ENCODE results near the gene TSFM.

DNA sequence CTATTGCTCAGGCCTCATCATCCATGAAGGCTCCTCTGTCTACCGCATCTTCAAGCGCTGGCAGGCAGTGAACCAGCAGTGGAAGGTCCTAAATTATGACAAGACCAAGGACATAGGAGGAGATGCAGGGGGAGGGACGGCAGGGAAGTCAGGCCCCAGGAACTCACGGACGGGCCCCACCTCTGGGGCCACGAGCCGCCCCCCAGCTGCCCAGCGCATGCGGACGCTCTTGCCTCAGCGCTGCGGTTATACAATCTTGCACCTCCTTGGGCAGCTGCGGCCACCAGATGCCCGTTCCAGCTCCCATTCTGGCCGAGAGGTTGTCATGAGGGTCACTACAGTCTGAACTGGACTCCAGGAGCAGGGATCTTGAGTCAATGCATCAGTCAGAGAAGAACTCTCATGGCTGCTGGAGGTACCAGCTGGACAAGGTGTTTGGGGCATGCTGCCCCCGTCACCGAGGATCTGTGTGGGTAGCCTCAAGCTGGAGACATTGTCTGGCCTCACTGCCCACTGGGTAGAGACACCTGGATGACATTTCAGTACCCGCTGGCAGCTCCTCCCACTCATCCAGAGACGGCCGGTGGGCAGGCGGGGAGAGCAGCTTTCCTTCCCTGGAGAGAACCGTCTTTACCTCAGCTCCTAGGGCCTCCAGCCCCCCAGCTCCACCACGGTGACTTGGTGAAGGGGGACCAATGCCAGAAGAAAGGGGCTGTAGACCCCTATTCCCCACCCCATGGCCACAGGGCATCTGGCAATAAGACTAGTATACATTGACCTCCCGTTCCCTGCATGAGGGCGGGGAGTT lies 23.8 kb upstream of the TSFM start:
- TF ChIP-seq, protein P1, sequence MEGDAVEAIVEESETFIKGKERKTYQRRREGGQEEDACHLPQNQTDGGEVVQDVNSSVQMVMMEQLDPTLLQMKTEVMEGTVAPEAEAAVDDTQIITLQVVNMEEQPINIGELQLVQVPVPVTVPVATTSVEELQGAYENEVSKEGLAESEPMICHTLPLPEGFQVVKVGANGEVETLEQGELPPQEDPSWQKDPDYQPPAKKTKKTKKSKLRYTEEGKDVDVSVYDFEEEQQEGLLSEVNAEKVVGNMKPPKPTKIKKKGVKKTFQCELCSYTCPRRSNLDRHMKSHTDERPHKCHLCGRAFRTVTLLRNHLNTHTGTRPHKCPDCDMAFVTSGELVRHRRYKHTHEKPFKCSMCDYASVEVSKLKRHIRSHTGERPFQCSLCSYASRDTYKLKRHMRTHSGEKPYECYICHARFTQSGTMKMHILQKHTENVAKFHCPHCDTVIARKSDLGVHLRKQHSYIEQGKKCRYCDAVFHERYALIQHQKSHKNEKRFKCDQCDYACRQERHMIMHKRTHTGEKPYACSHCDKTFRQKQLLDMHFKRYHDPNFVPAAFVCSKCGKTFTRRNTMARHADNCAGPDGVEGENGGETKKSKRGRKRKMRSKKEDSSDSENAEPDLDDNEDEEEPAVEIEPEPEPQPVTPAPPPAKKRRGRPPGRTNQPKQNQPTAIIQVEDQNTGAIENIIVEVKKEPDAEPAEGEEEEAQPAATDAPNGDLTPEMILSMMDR (tag by site-specific recombination; IDR thresholded peaks at IDR 0.05): no peak
- no peak for TF ChIP-seq SP3 (tag by site-specific recombination; IDR thresholded peaks at IDR 0.05)
- no peak for TF ChIP-seq ZNF184 (tag by site-specific recombination; IDR thresholded peaks at IDR 0.05)
- TF ChIP-seq, protein P2, sequence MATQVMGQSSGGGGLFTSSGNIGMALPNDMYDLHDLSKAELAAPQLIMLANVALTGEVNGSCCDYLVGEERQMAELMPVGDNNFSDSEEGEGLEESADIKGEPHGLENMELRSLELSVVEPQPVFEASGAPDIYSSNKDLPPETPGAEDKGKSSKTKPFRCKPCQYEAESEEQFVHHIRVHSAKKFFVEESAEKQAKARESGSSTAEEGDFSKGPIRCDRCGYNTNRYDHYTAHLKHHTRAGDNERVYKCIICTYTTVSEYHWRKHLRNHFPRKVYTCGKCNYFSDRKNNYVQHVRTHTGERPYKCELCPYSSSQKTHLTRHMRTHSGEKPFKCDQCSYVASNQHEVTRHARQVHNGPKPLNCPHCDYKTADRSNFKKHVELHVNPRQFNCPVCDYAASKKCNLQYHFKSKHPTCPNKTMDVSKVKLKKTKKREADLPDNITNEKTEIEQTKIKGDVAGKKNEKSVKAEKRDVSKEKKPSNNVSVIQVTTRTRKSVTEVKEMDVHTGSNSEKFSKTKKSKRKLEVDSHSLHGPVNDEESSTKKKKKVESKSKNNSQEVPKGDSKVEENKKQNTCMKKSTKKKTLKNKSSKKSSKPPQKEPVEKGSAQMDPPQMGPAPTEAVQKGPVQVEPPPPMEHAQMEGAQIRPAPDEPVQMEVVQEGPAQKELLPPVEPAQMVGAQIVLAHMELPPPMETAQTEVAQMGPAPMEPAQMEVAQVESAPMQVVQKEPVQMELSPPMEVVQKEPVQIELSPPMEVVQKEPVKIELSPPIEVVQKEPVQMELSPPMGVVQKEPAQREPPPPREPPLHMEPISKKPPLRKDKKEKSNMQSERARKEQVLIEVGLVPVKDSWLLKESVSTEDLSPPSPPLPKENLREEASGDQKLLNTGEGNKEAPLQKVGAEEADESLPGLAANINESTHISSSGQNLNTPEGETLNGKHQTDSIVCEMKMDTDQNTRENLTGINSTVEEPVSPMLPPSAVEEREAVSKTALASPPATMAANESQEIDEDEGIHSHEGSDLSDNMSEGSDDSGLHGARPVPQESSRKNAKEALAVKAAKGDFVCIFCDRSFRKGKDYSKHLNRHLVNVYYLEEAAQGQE (tag by site-specific recombination; IDR thresholded peaks at IDR 0.05): no peak
- TF ChIP-seq, protein P3, sequence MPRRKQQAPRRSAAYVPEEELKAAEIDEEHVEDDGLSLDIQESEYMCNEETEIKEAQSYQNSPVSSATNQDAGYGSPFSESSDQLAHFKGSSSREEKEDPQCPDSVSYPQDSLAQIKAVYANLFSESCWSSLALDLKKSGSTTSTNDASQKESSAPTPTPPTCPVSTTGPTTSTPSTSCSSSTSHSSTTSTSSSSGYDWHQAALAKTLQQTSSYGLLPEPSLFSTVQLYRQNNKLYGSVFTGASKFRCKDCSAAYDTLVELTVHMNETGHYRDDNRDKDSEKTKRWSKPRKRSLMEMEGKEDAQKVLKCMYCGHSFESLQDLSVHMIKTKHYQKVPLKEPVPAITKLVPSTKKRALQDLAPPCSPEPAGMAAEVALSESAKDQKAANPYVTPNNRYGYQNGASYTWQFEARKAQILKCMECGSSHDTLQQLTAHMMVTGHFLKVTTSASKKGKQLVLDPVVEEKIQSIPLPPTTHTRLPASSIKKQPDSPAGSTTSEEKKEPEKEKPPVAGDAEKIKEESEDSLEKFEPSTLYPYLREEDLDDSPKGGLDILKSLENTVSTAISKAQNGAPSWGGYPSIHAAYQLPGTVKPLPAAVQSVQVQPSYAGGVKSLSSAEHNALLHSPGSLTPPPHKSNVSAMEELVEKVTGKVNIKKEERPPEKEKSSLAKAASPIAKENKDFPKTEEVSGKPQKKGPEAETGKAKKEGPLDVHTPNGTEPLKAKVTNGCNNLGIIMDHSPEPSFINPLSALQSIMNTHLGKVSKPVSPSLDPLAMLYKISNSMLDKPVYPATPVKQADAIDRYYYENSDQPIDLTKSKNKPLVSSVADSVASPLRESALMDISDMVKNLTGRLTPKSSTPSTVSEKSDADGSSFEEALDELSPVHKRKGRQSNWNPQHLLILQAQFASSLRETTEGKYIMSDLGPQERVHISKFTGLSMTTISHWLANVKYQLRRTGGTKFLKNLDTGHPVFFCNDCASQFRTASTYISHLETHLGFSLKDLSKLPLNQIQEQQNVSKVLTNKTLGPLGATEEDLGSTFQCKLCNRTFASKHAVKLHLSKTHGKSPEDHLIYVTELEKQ (tag by site-specific recombination; IDR thresholded peaks at IDR 0.05; ENCODE audit: borderline replicate concordance): no peak
- TF ChIP-seq, protein P4, sequence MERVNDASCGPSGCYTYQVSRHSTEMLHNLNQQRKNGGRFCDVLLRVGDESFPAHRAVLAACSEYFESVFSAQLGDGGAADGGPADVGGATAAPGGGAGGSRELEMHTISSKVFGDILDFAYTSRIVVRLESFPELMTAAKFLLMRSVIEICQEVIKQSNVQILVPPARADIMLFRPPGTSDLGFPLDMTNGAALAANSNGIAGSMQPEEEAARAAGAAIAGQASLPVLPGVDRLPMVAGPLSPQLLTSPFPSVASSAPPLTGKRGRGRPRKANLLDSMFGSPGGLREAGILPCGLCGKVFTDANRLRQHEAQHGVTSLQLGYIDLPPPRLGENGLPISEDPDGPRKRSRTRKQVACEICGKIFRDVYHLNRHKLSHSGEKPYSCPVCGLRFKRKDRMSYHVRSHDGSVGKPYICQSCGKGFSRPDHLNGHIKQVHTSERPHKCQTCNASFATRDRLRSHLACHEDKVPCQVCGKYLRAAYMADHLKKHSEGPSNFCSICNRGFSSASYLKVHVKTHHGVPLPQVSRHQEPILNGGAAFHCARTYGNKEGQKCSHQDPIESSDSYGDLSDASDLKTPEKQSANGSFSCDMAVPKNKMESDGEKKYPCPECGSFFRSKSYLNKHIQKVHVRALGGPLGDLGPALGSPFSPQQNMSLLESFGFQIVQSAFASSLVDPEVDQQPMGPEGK (tag by site-specific recombination; IDR thresholded peaks at IDR 0.05): no peak
- TF ChIP-seq, protein P5, sequence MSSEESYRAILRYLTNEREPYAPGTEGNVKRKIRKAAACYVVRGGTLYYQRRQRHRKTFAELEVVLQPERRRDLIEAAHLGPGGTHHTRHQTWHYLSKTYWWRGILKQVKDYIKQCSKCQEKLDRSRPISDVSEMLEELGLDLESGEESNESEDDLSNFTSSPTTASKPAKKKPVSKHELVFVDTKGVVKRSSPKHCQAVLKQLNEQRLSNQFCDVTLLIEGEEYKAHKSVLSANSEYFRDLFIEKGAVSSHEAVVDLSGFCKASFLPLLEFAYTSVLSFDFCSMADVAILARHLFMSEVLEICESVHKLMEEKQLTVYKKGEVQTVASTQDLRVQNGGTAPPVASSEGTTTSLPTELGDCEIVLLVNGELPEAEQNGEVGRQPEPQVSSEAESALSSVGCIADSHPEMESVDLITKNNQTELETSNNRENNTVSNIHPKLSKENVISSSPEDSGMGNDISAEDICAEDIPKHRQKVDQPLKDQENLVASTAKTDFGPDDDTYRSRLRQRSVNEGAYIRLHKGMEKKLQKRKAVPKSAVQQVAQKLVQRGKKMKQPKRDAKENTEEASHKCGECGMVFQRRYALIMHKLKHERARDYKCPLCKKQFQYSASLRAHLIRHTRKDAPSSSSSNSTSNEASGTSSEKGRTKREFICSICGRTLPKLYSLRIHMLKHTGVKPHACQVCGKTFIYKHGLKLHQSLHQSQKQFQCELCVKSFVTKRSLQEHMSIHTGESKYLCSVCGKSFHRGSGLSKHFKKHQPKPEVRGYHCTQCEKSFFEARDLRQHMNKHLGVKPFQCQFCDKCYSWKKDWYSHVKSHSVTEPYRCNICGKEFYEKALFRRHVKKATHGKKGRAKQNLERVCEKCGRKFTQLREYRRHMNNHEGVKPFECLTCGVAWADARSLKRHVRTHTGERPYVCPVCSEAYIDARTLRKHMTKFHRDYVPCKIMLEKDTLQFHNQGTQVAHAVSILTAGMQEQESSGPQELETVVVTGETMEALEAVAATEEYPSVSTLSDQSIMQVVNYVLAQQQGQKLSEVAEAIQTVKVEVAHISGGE (tag by site-specific recombination; conservative IDR thresholded peaks at IDR 0.05; ENCODE audit: low read depth): no peak

Data from HEK293 (cell line).